ENCODE results near the gene AK9. TPM values are rescaled to one million over a fixed set of nuclear protein-coding genes. Genes with fewer than 3 reads are reported as not detected.

AK9 gene
- total and polyA plus RNA-seq, 4 donors, result 1.1 to 5.3 (median 3.8) TPM

- Histone ChIP-seq H3K27ac (ENCODE audit: low read depth in 1 of 2, low read length in 2 of 2) (no peak overlapping the region), H3K36me3 (ENCODE audit: control insufficient read depth in 4 of 4, insufficient read depth in 3 of 4, low read depth in 1 of 4, low read length in 3 of 4) (peaks cover 0 to 3% (median 1%) of the 10 kb centered on the region in 4 donors), H3K4me3 (ENCODE audit: low read depth in 1 of 3, low read length in 3 of 3) (no peak overlapping the region), H3K27me3 (ENCODE audit: control insufficient read depth in 4 of 4, insufficient read depth in 4 of 4, low read length in 3 of 4) (no peaks in the 10 kb centered on the region), H3K4me1 (ENCODE audit: control insufficient read depth in 4 of 4, insufficient read depth in 4 of 4, low read length in 3 of 4) (no peaks in the 10 kb centered on the region), H3K9me3 (ENCODE audit: control insufficient read depth in 4 of 4, low read length in 3 of 4) (no peaks in the 10 kb centered on the region), H3K9ac (ENCODE audit: low read depth in 1 of 2, low read length in 2 of 2) (no peak overlapping the region)
- TF ChIP-seq RAD21 (IDR thresholded peaks at IDR 0.05) (no peak), HNF4A (conservative IDR thresholded peaks at IDR 0.05) (no peak), REST (IDR thresholded peaks at IDR 0.05) (no peak), HNF4G (IDR thresholded peaks at IDR 0.05) (no peak), ZBTB33 (IDR thresholded peaks at IDR 0.05) (no peak), SP1 (IDR thresholded peaks at IDR 0.05) (no peak), JUND (IDR thresholded peaks at IDR 0.05) (no peak), FOXA1 (IDR thresholded peaks at IDR 0.05) (no peak), YY1 (IDR thresholded peaks at IDR 0.05) (no peak), FOXA2 (IDR thresholded peaks at IDR 0.05) (no peak), RXRA (IDR thresholded peaks at IDR 0.05) (no peak), NR2F2 (IDR thresholded peaks at IDR 0.05) (no peak), GABPA (IDR thresholded peaks at IDR 0.05 in 1 of 2, conservative IDR thresholded peaks at IDR 0.05 in 1 of 2) (no peak), EGR1 (IDR thresholded peaks at IDR 0.05; ENCODE audit: low read depth in 2 of 2) (no peak), TAF1 (conservative IDR thresholded peaks at IDR 0.05) (no peak)
- TF ChIP-seq, protein P1, sequence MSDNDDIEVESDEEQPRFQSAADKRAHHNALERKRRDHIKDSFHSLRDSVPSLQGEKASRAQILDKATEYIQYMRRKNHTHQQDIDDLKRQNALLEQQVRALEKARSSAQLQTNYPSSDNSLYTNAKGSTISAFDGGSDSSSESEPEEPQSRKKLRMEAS (IDR thresholded peaks at IDR 0.05), result no peak
- TF ChIP-seq, protein P2, sequence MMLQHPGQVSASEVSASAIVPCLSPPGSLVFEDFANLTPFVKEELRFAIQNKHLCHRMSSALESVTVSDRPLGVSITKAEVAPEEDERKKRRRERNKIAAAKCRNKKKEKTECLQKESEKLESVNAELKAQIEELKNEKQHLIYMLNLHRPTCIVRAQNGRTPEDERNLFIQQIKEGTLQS (IDR thresholded peaks at IDR 0.05), result no peak
- TF ChIP-seq, protein P3, sequence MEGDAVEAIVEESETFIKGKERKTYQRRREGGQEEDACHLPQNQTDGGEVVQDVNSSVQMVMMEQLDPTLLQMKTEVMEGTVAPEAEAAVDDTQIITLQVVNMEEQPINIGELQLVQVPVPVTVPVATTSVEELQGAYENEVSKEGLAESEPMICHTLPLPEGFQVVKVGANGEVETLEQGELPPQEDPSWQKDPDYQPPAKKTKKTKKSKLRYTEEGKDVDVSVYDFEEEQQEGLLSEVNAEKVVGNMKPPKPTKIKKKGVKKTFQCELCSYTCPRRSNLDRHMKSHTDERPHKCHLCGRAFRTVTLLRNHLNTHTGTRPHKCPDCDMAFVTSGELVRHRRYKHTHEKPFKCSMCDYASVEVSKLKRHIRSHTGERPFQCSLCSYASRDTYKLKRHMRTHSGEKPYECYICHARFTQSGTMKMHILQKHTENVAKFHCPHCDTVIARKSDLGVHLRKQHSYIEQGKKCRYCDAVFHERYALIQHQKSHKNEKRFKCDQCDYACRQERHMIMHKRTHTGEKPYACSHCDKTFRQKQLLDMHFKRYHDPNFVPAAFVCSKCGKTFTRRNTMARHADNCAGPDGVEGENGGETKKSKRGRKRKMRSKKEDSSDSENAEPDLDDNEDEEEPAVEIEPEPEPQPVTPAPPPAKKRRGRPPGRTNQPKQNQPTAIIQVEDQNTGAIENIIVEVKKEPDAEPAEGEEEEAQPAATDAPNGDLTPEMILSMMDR (IDR thresholded peaks at IDR 0.05; ENCODE audit: low read depth, low read length, missing input control), result no peak
- WGBS, result 82% methylated on average over 7 of the region's 7 CpGs
- DNase-seq (ENCODE audit: low spot score), result no peak
These were observed 242.4 kb downstream of the AK9 start for GRCh38 chr6:109448615-109449014.
